ENCODE data around the gene RIPOR1. TPM values are rescaled to one million over a fixed set of nuclear protein-coding genes. Genes with fewer than 3 reads are reported as not detected.

Gene RIPOR1
- total and polyA plus RNA-seq, 2 of the 4 experiments (the other 2 are of a cell fraction) = 9.5 to 41.3 TPM

GRCh38 chr16:67593288-67593687, 64.7 kb downstream of the RIPOR1 start:
- no peak for DNase-seq
- H3K27me3 ChIP-seq (ENCODE audit: control insufficient read depth, insufficient read depth, low read length) = no peaks in the 10 kb centered on the region
- H2BK15ac ChIP-seq (ENCODE audit: low read depth, low read length) = no peak overlapping the region
- no peak overlapping the region for H3K56ac ChIP-seq (ENCODE audit: extremely low read depth, insufficient read depth, low read length)
- H3K18ac ChIP-seq (ENCODE audit: low read depth, low read length) = no peak overlapping the region
- H3K4me2 ChIP-seq (ENCODE audit: low read depth, low read length) = no peak overlapping the region
- dilution Hi-C loops (cut with HindIII; ENCODE audit: low sequenced_read_pairs, unreplicated experiment) = no loop called here
- no CpG with 5 or more reads among the region's 4 CpGs for whole genome bisulfite sequencing, 2 experiments (ENCODE audit: extremely low coverage in 2 of 2, insufficient read length in 1 of 2)
- no peak overlapping the region for H4K8ac ChIP-seq (ENCODE audit: low read depth in 2 of 2, low read length in 2 of 2)
- H3K9me1 ChIP-seq (ENCODE audit: insufficient read depth, low read length) = peaks cover 22% of the 10 kb centered on the region
- H2BK120ac ChIP-seq (ENCODE audit: low read depth, low read length) = no peak overlapping the region
- no peak overlapping the region for H2AK9ac ChIP-seq (replicated peaks; ENCODE audit: low read depth, low read length, poor library complexity)
- in situ Hi-C loops (cut with MboI; ENCODE audit: low sequenced_read_pairs) = no loop called here
- H2BK20ac ChIP-seq (ENCODE audit: low read depth, low read length) = no peak overlapping the region
- no peak overlapping the region for H3K27ac ChIP-seq (ENCODE audit: insufficient read depth, low read length)
- H4K20me1 ChIP-seq (ENCODE audit: insufficient read depth, low read length) = peaks cover 28% of the 10 kb centered on the region
- no peak overlapping the region for H2AFZ ChIP-seq (replicated peaks; ENCODE audit: low read length, poor library complexity)
- no peak overlapping the region for H3K9ac ChIP-seq (ENCODE audit: low read depth, low read length)
- intact Hi-C loops (cut with micrococcal nuclease) = no loop called here
- no peak overlapping the region for H2BK5ac ChIP-seq (ENCODE audit: low read depth, low read length, poor library complexity, severe bottlenecking)
- 0 out of 2 replicates have a peak overlapping the region, but pooled peaks have one; percentile 3 for H3K23ac ChIP-seq (ENCODE audit: low read depth, low read length)
- no peak overlapping the region for H4K5ac ChIP-seq (ENCODE audit: low read depth, low read length)
- no peak for ATAC-seq (ENCODE audit: low read depth)
- no peaks in the 10 kb centered on the region for H3K9me3 ChIP-seq (ENCODE audit: control insufficient read depth, insufficient read depth, low read length)
- no peak overlapping the region for H2AK5ac ChIP-seq (ENCODE audit: low read depth, low read length)
- no peak overlapping the region for H3K4ac ChIP-seq (ENCODE audit: low read depth, low read length)
- H3K36me3 ChIP-seq (ENCODE audit: control insufficient read depth, insufficient read depth, low read length) = 0 out of 2 replicates have a peak, but pooled peaks cover 1% of the 10 kb centered on the region
- no peak overlapping the region for H3K4me3 ChIP-seq (ENCODE audit: insufficient read depth, low read depth, low read length)
- peaks cover 3% of the 10 kb centered on the region; the same call in 1 of the 2 replicates for H3K4me1 ChIP-seq (ENCODE audit: control insufficient read depth, insufficient read depth, low read length)
- ChIA-PET POLR2A (ENCODE audit: unreplicated experiment) (no interaction called here), CTCF (no interaction called here)
- H4K91ac ChIP-seq (ENCODE audit: insufficient read depth, low read depth, low read length) = no peak overlapping the region
- H3K79me1 ChIP-seq (ENCODE audit: low read depth in 1 of 2, low read length in 2 of 2) = peaks cover 32 to 73% of the 10 kb centered on the region in 2 experiments
- H3K14ac ChIP-seq (replicated peaks; ENCODE audit: low read depth, low read length) = no peak overlapping the region
- TF ChIP-seq ELK1 (IDR thresholded peaks at IDR 0.05; ENCODE audit: borderline replicate concordance, low read depth, low read length) (no peak), RAD21 (IDR thresholded peaks at IDR 0.05; ENCODE audit: low read length) (no peak), POLR2A (IDR thresholded peaks at IDR 0.05; ENCODE audit: low read depth, low read length) (no peak), SMC3 (IDR thresholded peaks at IDR 0.05; ENCODE audit: low read depth, low read length) (no peak), FOS (IDR thresholded peaks at IDR 0.05; ENCODE audit: low read depth, low read length) (no peak), CEBPB (IDR thresholded peaks at IDR 0.05; ENCODE audit: low read depth, low read length) (no peak), RFX5 (IDR thresholded peaks at IDR 0.05; ENCODE audit: low read depth, low read length) (no peak), RCOR1 (IDR thresholded peaks at IDR 0.05; ENCODE audit: insufficient replicate concordance, low read length) (no peak), CHD1 (IDR thresholded peaks at IDR 0.05; ENCODE audit: low read depth, low read length) (no peak), MXI1 (IDR thresholded peaks at IDR 0.05; ENCODE audit: borderline replicate concordance, low read depth, low read length) (no peak), USF2 (IDR thresholded peaks at IDR 0.05; ENCODE audit: low read depth, low read length) (no peak), NFE2L2 (IDR thresholded peaks at IDR 0.05; ENCODE audit: low read depth, low read length) (no peak), BHLHE40 (IDR thresholded peaks at IDR 0.05; ENCODE audit: low read depth, low read length) (no peak), CTCF (conservative IDR thresholded peaks at IDR 0.05; ENCODE audit: low read depth, low read length) (no peak), MAZ (IDR thresholded peaks at IDR 0.05; ENCODE audit: borderline replicate concordance, low read depth, low read length) (no peak), MAFK (IDR thresholded peaks at IDR 0.05; ENCODE audit: low read depth, low read length) (no peak)
- no TSS peak for BruUV-seq (replicated peaks)

All from IMR-90 (cell line).